ENCODE data around the gene AP1M1. TPM values are rescaled to one million over a fixed set of nuclear protein-coding genes. Genes with fewer than 3 reads are reported as not detected.

Gene AP1M1
- 84.5 TPM for total RNA-seq

DNA sequence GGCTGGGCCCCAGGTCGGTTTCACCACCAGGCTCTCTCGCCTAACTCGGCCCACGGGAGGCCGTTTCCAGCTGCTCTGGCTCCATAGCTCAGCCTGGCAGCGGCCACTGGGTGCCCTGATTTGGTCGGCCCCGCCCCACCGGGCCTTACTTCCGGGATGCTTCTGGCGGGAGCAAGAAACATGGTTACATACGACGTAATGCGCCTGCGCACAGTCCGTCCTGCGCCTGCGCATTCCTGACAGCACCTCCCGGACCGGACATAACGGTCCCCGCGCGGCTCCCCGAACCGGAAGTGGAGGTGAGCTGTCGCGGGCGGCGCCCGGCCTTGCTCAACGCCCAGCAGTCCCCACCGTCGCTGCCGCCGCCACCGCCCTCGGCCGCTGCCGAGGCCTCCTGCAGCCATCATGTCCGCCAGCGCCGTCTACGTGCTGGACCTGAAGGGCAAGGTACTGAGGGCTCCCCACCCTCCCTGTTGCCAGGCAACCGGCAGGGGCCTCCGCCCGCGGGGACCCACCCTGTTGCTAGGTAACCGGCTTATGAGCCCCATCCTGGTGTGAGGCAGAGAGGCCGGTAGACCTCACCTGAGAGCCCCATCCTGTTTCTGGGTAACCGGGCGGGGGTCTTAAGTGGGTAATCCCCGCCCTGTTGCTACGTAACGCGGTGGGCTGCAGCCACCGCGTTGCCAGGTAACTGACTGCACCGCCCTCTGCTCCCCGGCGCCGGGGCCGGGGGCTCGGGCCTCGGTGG is at the start of gene AP1M1:
Gene AP1M1 (plus strand): TSS at position 290 of the 748 bp plus-strand sequence. CDS start 116 bp downstream, at position 406.
- H3K27ac ChIP-seq: peak within 1 kb of the TSS; percentile 64
- peaks cover 0 to 8% of the 10 kb centered on the region in 2 donors for H3K36me3 ChIP-seq
- TF ChIP-seq POLR2AphosphoS5 (IDR thresholded peaks at IDR 0.05; ENCODE audit: insufficient read depth in 1 of 2, low read depth in 1 of 2) (peak; percentile 75 to 93), POLR2A (IDR thresholded peaks at IDR 0.05) (peak in 1 of 2 donors; percentile 13)
- TF ChIP-seq, protein P1, sequence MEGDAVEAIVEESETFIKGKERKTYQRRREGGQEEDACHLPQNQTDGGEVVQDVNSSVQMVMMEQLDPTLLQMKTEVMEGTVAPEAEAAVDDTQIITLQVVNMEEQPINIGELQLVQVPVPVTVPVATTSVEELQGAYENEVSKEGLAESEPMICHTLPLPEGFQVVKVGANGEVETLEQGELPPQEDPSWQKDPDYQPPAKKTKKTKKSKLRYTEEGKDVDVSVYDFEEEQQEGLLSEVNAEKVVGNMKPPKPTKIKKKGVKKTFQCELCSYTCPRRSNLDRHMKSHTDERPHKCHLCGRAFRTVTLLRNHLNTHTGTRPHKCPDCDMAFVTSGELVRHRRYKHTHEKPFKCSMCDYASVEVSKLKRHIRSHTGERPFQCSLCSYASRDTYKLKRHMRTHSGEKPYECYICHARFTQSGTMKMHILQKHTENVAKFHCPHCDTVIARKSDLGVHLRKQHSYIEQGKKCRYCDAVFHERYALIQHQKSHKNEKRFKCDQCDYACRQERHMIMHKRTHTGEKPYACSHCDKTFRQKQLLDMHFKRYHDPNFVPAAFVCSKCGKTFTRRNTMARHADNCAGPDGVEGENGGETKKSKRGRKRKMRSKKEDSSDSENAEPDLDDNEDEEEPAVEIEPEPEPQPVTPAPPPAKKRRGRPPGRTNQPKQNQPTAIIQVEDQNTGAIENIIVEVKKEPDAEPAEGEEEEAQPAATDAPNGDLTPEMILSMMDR (IDR thresholded peaks at IDR 0.05): no peak
- peak in 1 of 2 donors; percentile 96 for DNase-seq (ENCODE audit: extremely low spot score in 2 of 2)
- H3K4me1 ChIP-seq: peaks cover 38% of the 10 kb centered on the region
- peak within 1 kb of the TSS; percentile 67 to 83 for H3K4me3 ChIP-seq
- H3K9me3 ChIP-seq: no peaks in the 10 kb centered on the region
- intact Hi-C loops (cut with DNase I): no loop called here
- no peaks in the 10 kb centered on the region for H3K27me3 ChIP-seq

DNA sequence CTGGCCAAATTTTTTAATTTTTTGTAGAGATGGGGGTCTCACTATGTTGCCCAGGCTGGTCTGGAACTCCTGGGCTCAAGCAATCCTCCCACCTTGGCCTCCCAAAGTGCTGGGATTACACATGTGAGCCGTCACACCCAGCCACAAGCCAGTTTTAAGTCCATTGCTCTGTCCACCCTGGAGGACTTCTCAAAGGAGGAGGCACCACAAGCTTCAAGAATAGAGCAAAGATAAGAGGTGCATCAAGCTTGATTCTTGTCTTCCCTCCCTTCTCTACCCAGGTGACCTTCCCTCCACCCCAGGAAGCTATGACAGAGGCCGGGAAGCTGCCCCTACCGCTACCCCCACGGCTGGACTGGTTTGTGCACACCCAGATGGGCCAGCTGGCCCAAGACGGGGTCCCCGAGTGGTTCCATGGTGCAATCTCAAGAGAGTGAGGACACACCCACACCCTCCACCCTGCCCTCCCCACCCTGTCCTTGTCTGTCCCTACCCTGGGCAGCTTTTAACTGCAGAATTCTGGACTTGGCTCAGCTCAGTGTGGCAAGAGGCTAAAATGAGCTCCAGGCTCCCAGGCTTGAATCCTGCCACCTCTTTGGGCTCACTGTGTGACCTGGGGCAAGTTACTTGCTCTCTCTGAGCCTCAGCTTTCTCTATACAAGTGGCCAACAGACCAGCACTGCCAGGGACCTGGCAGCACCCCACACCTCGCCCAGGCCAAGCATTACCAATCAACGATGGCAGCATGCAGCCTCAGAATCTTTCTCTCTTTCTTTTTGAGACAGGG is 49.1 kb upstream of the AP1M1 start:
- H3K9me3 ChIP-seq: no peaks in the 10 kb centered on the region
- no peaks in the 10 kb centered on the region for H3K36me3 ChIP-seq
- TF ChIP-seq POLR2A (IDR thresholded peaks at IDR 0.05) (no peak), POLR2AphosphoS5 (IDR thresholded peaks at IDR 0.05; ENCODE audit: insufficient read depth in 1 of 2, low read depth in 1 of 2) (no peak)
- intact Hi-C loops (cut with DNase I): no loop called here
- DNase-seq (ENCODE audit: extremely low spot score in 2 of 2): no peak
- H3K27ac ChIP-seq: no peak overlapping the region
- no peaks in the 10 kb centered on the region for H3K4me1 ChIP-seq
- H3K27me3 ChIP-seq: no peaks in the 10 kb centered on the region
- no peak overlapping the region for H3K4me3 ChIP-seq

DNA sequence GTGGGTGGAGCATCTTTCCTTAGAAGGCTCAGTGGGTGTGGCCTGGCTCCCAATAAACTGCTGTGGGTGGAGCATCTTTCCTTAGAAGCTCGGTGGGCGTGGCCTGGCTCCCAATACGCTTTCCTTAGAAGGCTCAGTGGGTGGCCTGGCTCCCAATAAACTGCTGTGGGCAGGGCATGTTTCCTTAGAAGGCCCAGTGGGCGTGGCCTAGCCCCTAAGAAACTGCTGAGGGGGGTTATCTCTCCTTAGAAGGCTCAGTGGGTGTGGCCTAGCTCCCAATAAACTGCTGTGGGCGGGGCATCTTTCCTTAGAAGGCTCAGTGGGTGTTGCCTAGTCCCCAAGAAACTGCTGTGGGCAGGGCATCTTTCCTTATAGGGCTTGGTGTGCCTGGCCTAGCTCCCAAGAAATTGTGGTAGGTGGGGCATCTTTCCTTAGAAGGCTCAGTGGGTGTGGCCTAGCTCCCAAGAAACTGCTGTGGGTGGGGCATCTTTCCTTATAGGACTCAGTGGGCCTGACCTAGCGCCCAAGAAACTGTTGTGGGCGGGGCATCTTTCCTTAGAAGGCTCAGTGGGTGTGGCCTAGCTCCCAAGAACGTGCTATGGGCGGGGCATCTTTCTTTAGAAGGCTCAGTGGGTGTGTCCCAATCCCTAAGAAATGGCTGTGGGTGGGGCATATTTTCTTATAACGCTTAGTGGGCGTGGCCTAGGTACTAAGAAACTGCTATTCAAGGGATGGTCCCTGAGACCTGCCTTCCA is 44.0 kb upstream of the AP1M1 start:
- Histone ChIP-seq H3K27me3 (no peaks in the 10 kb centered on the region), H3K36me3 (no peaks in the 10 kb centered on the region), H3K9me3 (no peaks in the 10 kb centered on the region), H3K4me3 (no peak overlapping the region), H3K27ac (no peak overlapping the region), H3K4me1 (no peaks in the 10 kb centered on the region)
- no peak for DNase-seq (ENCODE audit: extremely low spot score in 2 of 2)
- TF ChIP-seq, protein P1 (IDR thresholded peaks at IDR 0.05): no peak
- TF ChIP-seq POLR2A (IDR thresholded peaks at IDR 0.05) (no peak), POLR2AphosphoS5 (IDR thresholded peaks at IDR 0.05; ENCODE audit: insufficient read depth in 1 of 2, low read depth in 1 of 2) (no peak)
- intact Hi-C loops (cut with DNase I): no loop called here

DNA sequence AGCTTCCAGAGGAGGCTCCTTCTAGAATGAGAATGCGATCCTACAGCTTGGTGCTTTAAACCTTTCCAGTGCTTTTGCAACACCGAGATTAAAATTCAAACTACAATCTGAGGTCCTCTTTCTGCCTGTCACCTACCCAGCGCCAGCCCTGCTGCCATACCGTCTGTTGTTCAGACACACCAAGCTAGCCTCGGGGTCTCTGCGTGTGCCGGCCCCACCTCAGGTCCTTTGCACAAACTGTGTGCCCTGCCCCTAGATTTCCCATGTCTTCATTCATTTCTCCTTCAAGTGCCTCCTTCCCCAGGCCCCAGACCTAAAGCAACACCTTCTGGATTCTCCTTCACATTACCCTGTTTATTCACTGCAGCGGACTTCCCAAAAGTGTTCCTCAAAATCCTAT is 43.2 kb upstream of the AP1M1 start:
- intact Hi-C loops (cut with DNase I): no loop called here

More for the DNA sequence above, 43.2 kb upstream of the AP1M1 start:
- Histone ChIP-seq H3K27ac (no peak overlapping the region), H3K4me1 (no peaks in the 10 kb centered on the region), H3K4me3 (no peak overlapping the region), H3K27me3 (no peaks in the 10 kb centered on the region), H3K9me3 (no peaks in the 10 kb centered on the region), H3K36me3 (no peaks in the 10 kb centered on the region)
- no peak for DNase-seq (ENCODE audit: extremely low spot score in 2 of 2)
- TF ChIP-seq POLR2A (IDR thresholded peaks at IDR 0.05) (no peak), POLR2AphosphoS5 (IDR thresholded peaks at IDR 0.05; ENCODE audit: insufficient read depth in 1 of 2, low read depth in 1 of 2) (no peak)
- TF ChIP-seq, protein P1 (IDR thresholded peaks at IDR 0.05): no peak

Data from vagina (tissue), 2 donors.